Urinary bladder (tissue), 2 donors: ENCODE results near the gene CDC20. TPM values are rescaled to one million over a fixed set of nuclear protein-coding genes. Genes with fewer than 3 reads are reported as not detected.

Experiments used
- polyA plus RNA-seq: library from polyadenylated mRNA; stranded (reverse); fragments of 200-250 nt; gene quantifications from one replicate; pipeline ENCODE4 v1.2.3, GENCODE V29; 2013
- total RNA-seq: library from RNA; depleted of rRNA; stranded (reverse); fragments of >200 nt; gene quantifications from one replicate; pipeline ENCODE4 v1.2.3, GENCODE V29; 2014
- donor health status: healthy.

Gene CDC20
- total and polyA plus RNA-seq, 2 donors, result 1.7 to 12.3 TPM

Other genes starting within 250 kb of the CDC20 start
- 30.3 TPM for gene EBNA1BP2, start 186.7 kb upstream of the CDC20 start, total RNA-seq
- gene EBNA1BP2, start 186.7 kb upstream of the CDC20 start, polyA plus RNA-seq, result 63.2 TPM
- 0.11 TPM for gene CFAP57, start 186.7 kb upstream of the CDC20 start, total RNA-seq
- 0.05 TPM for gene CFAP57, start 186.7 kb upstream of the CDC20 start, polyA plus RNA-seq
- 0.32 TPM for gene TMEM125, start 89.0 kb upstream of the CDC20 start, total RNA-seq
- gene TMEM125, start 89.0 kb upstream of the CDC20 start, polyA plus RNA-seq, result 0.47 TPM
- gene C1orf210, start 73.4 kb upstream of the CDC20 start, total RNA-seq, result 0.90 TPM
- gene C1orf210, start 73.4 kb upstream of the CDC20 start, polyA plus RNA-seq, result 1.4 TPM
- gene TIE1, start 58.0 kb upstream of the CDC20 start, total RNA-seq, result 38.5 TPM
- 35.2 TPM for gene TIE1, start 58.0 kb upstream of the CDC20 start, polyA plus RNA-seq
- gene MPL, start 21.2 kb upstream of the CDC20 start, total RNA-seq, result not detected
- 0.33 TPM for gene MPL, start 21.2 kb upstream of the CDC20 start, polyA plus RNA-seq
- gene ELOVL1, start 9.0 kb downstream of the CDC20 start, total RNA-seq, result 28.1 TPM
- gene ELOVL1, start 9.0 kb downstream of the CDC20 start, polyA plus RNA-seq, result 108 TPM
- gene MED8, start 30.8 kb downstream of the CDC20 start, total RNA-seq, result 33.6 TPM
- 31.5 TPM for gene MED8, start 30.8 kb downstream of the CDC20 start, polyA plus RNA-seq
- 42.3 TPM for gene SZT2, start 30.9 kb downstream of the CDC20 start, total RNA-seq
- gene SZT2, start 30.9 kb downstream of the CDC20 start, polyA plus RNA-seq, result 14.9 TPM
- gene HYI, start 95.0 kb downstream of the CDC20 start, total RNA-seq, result 27.8 TPM
- 49.3 TPM for gene HYI, start 95.0 kb downstream of the CDC20 start, polyA plus RNA-seq
- gene PTPRF, start 171.9 kb downstream of the CDC20 start, total RNA-seq, result 48.7 TPM
- gene PTPRF, start 171.9 kb downstream of the CDC20 start, polyA plus RNA-seq, result 66.3 TPM